Left lung (tissue), 10 donors: ENCODE data around the gene COL5A1. TPM values are rescaled to one million over a fixed set of nuclear protein-coding genes. Genes with fewer than 3 reads are reported as not detected.
A peak's percentile ranks its signal among the peaks of the same experiment; 100 is the strongest.

ENCODE experiments used
- ATAC-seq: fragments of 200-7000 bp; cut with Tn5 transposase; one replicate; pipeline ENCODE4 v1.9.1; 2020; ENCODE audit warnings: moderate library complexity
- DNase-seq, 4 donors: peaks; one replicate each; pipeline ENCODE4 v3.0.0-alpha.2; 2013 to 2020
- H3K27ac ChIP-seq, 2 donors: fragments of 200-600 bp; sonication (generic) in 1 of 2; one replicate each; pipeline versions ENCODE4 v1.5.0 to v1.8.0; 2020 to 2021
- H3K27me3 ChIP-seq, 2 donors: fragments of 200-600 bp; sonication (generic) in 1 of 2; one replicate each; pipeline versions ENCODE4 v1.5.0 to v1.8.0; 2020 to 2021
- H3K36me3 ChIP-seq, 2 donors: fragments of 200-600 bp; sonication (generic) in 1 of 2; one replicate each; pipeline versions ENCODE4 v1.5.0 to v1.8.0; 2020 to 2021
- H3K4me1 ChIP-seq, 2 donors: fragments of 200-600 bp; one replicate each; pipeline ENCODE4 v1.8.0; 2021
- H3K4me3 ChIP-seq, 2 donors: fragments of 200-600 bp; sonication (generic) in 1 of 2; one replicate each; pipeline versions ENCODE4 v1.5.0 to v1.8.0; 2020 to 2021; ENCODE audit warnings: mild to moderate bottlenecking in 1 of 2
- H3K9me3 ChIP-seq, 2 donors: fragments of 200-600 bp; sonication (generic) in 1 of 2; one replicate each; pipeline versions ENCODE4 v1.5.0 to v1.8.0; 2020 to 2021
- CTCF ChIP-seq, 2 donors: fragments of 200-600 bp; sonication (generic) in 1 of 2; IDR thresholded peaks; one replicate each; pipeline versions ENCODE4 v1.5.0 to v1.8.0; 2021; ENCODE audit warnings: antibody characterized with exemption in 2 of 2
- intact Hi-C, 2 donors: fragments of 100-400 bp; cut with DNase I; formaldehyde crosslinking; loops; one replicate each; pipeline versions ENCODE4 v1.11.2 to v1.14.2; 2022
- polyA plus RNA-seq, 6 donors: library from polyadenylated mRNA; unstranded; fragments of 120-200 nt; gene quantifications; one replicate each; pipeline ENCODE4 v1.2.1, GENCODE V29; 2013; ENCODE audit not compliant: insufficient read length in 6 of 6
- total RNA-seq, 2 donors: library from RNA; stranded (reverse); fragmentation: NEBNext Ultra II Directional; extraction: Animal tissue kit (Norgen Biotek cat#: 25700); gene quantifications; one replicate each; pipeline ENCODE4 v1.2.1, GENCODE V29; 2021
- donor health status: DM: no; HTN: yes; CAD: no.
- donor health status: DM: no; HTN: no; CAD: no.

COL5A1 gene
- total and polyA plus RNA-seq, 8 donors = 168 to 357 (median 213) TPM

- no peaks in the 10 kb centered on the region for H3K36me3 ChIP-seq
- intact Hi-C loops = no loop called here
- TF ChIP-seq CTCF (IDR thresholded peaks at IDR 0.05) = no peak
- no peak overlapping the region for H3K27ac ChIP-seq
- no peak overlapping the region for H3K4me3 ChIP-seq
- ATAC-seq = no peak
- H3K27me3 ChIP-seq = peaks cover 0 to 11% of the 10 kb centered on the region in 2 donors
- H3K9me3 ChIP-seq = no peaks in the 10 kb centered on the region
- no peaks in the 10 kb centered on the region for H3K4me1 ChIP-seq
- DNase-seq = peak in 1 of 4 donors; percentile 22
Measured at GRCh38 chr9:134625361-134626068, 16.1 kb upstream of the COL5A1 start.

- H3K27ac ChIP-seq = no peak overlapping the region
- peaks cover 0 to 11% of the 10 kb centered on the region in 2 donors for H3K27me3 ChIP-seq
- H3K36me3 ChIP-seq = no peaks in the 10 kb centered on the region
- no peak for ATAC-seq
- no peak overlapping the region for H3K4me3 ChIP-seq
- intact Hi-C loops = no loop called here
- no peaks in the 10 kb centered on the region for H3K4me1 ChIP-seq
- peak in 1 of 4 donors; percentile 13 for DNase-seq
- no peak for TF ChIP-seq CTCF (IDR thresholded peaks at IDR 0.05)
- H3K9me3 ChIP-seq = no peaks in the 10 kb centered on the region
Measured at GRCh38 chr9:134626069-134626423, 15.6 kb upstream of the COL5A1 start.

- Histone ChIP-seq H3K4me3 (no peak overlapping the region), H3K4me1 (no peaks in the 10 kb centered on the region), H3K36me3 (no peaks in the 10 kb centered on the region), H3K27ac (no peak overlapping the region), H3K9me3 (no peaks in the 10 kb centered on the region), H3K27me3 (peaks cover 0 to 5% of the 10 kb centered on the region in 2 donors)
- peak in 1 of 4 donors; percentile 26 for DNase-seq
- no peak for TF ChIP-seq CTCF (IDR thresholded peaks at IDR 0.05)
- intact Hi-C loops = no loop called here
- no peak for ATAC-seq
Measured at GRCh38 chr9:134626571-134627416, 14.8 kb upstream of the COL5A1 start.

DNA sequence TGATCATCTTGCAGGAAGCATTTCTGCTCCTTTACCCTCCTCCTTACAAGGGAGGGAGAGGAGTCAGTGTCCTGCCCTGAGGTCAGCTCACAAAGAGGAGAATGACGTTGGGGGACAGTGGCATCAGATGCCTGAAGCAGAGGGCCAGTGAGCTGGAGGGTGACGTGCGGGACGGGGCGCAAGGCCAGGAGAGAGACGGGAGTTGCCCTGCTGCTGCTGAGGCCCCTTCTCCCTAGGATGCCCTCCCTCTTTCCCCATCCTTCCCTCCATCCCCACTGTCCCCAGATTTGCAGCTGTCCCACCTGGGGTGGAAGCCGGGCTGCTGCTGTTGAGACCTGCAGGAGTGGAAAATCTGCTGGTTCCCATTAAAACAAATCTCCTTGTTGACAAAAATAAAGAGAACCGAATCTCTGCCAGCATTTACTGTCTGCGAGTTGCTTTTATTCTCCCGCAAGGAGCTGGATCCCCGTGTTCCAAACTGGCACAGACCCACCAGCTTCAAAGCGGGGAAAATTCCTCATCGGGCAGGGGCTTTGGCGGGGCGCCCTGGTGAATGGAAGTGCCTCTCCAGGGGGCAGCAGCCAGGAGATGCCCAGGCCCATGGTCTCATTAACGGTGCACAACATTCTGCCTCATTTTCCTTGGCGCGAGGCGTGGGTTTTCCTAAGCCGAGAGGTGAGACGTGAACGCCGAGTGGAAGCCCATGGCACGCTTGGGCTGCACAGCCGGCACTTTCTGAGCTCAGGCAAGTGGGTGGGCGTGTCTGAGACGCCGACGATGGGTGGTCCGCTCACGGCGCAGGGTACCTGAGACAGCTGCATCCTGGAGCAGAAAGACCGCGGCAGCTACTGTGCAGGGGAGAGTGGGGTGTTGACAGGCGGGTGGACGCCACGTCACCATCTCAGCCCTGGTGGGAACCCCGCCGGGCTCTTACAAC, 13.9 kb upstream of the COL5A1 start:
- DNase-seq (peak in 2 of 4 donors; percentile 29 to 61), ATAC-seq (no peak)
- intact Hi-C loops = no loop called here
- TF ChIP-seq CTCF (IDR thresholded peaks at IDR 0.05) = no peak
- H3K36me3 ChIP-seq = no peaks in the 10 kb centered on the region
- H3K4me3 ChIP-seq = no peak overlapping the region
- H3K4me1 ChIP-seq = no peaks in the 10 kb centered on the region
- no peaks in the 10 kb centered on the region for H3K9me3 ChIP-seq
- H3K27me3 ChIP-seq = peaks cover 0 to 5% of the 10 kb centered on the region in 2 donors
- H3K27ac ChIP-seq = no peak overlapping the region
